Measurements from ENCODE around the gene TMEM98.
"Not testable (repeated sequence)": the region's sequence is repeated elsewhere in the genome, so short reads cannot be mapped to it uniquely, and the experiment has no call there.

TMEM98 gene

GRCh38 chr17:32970281-32970680 is 42.3 kb downstream of the TMEM98 start:
- Histone ChIP-seq H3K27ac (no peak overlapping the region), H3K4me3 (no peak overlapping the region)
- no peak for DNase-seq (ENCODE audit: low spot score)
- TF ChIP-seq CTCF (IDR thresholded peaks at IDR 0.05) = no peak

GRCh38 chr17:32971171-32971570 is 43.2 kb downstream of the TMEM98 start:
- TF ChIP-seq CTCF (IDR thresholded peaks at IDR 0.05) = no peak
- DNase-seq (ENCODE audit: low spot score) = no peak
- H3K27ac ChIP-seq = no peak overlapping the region
- no peak overlapping the region for H3K4me3 ChIP-seq

GRCh38 chr17:32976131-32976530 is 48.2 kb downstream of the TMEM98 start:
- no peak overlapping the region for H3K27ac ChIP-seq
- no peak for DNase-seq (ENCODE audit: low spot score)
- TF ChIP-seq CTCF (IDR thresholded peaks at IDR 0.05) = no peak
- H3K4me3 ChIP-seq = no peak overlapping the region

- no peak for DNase-seq (ENCODE audit: low spot score)
- Histone ChIP-seq H3K27ac (no peak overlapping the region), H3K4me3 (no peak overlapping the region)
- no peak for TF ChIP-seq CTCF (IDR thresholded peaks at IDR 0.05)
These were observed 48.7 kb downstream of the TMEM98 start for GRCh38 chr17:32976605-32977004.

GRCh38 chr17:32980230-32980629 is 52.3 kb downstream of the TMEM98 start:
- TF ChIP-seq CTCF (IDR thresholded peaks at IDR 0.05) = no peak
- no peak overlapping the region for H3K27ac ChIP-seq
- DNase-seq (ENCODE audit: low spot score) = no peak
- no peak overlapping the region for H3K4me3 ChIP-seq

GRCh38 chr17:32981611-32982010 is 53.7 kb downstream of the TMEM98 start:
- not testable (repeated sequence) for H3K4me3 ChIP-seq; DNase-seq (ENCODE audit: low spot score); H3K27ac ChIP-seq

GRCh38 chr17:32985050-32985756 is 57.2 kb downstream of the TMEM98 start:
- no peak for TF ChIP-seq CTCF (IDR thresholded peaks at IDR 0.05)
- no peak overlapping the region for H3K4me3 ChIP-seq
- DNase-seq (ENCODE audit: low spot score) = no peak
- no peak overlapping the region for H3K27ac ChIP-seq

GRCh38 chr17:32987453-32987805 is 59.5 kb downstream of the TMEM98 start:
- not testable (repeated sequence) for H3K27ac ChIP-seq; DNase-seq (ENCODE audit: low spot score); H3K4me3 ChIP-seq

- not testable (repeated sequence) for DNase-seq (ENCODE audit: low spot score); H3K27ac ChIP-seq; H3K4me3 ChIP-seq
These were observed 59.9 kb downstream of the TMEM98 start for GRCh38 chr17:32987868-32988267.

Data from coronary artery (tissue), 2 donors.